A673 (cell line): Measurements from ENCODE around the gene IRGC.

Source experiments
- EZH2 ChIP-seq: fragments of 200-600 bp; sonication (generic); IDR thresholded peaks from 2 replicates; pipeline ENCODE4 v1.6.1; 2017; ENCODE audit warnings: borderline replicate concordance, low read depth, mild to moderate bottlenecking, mixed read lengths, antibody characterized with exemption, low read length; ENCODE audit not compliant: poor library complexity, severe bottlenecking
- TF ChIP-seq, protein P1 (sequence below): fragments of 300-800, 200-600 bp; sonication (generic); conservative IDR thresholded peaks from 2 replicates; pipeline ENCODE4 v1.5.1; 2017; ENCODE audit warnings: low read depth, mild to moderate bottlenecking, antibody characterized with exemption, low read length, moderate library complexity, mixed read lengths

DNA sequence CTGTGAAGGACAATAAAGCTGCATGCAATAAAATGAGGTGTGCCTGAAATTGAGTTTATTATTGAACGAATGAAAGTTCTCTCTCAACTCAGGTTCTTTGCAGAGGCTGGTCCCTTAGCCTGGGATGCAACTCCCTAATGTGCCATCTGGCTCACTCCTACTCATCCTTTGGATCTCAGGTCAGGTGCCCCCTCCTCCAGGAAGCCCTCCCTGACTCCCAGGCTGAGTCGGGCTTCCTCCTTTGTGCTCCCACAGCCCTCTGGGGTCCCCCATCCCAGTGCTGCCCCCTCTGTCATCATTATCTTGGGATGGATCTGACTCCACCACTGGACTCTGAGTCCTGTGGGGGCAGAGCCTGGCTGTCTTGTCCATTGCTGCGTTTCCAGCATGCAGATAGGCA is 2.7 kb upstream of the IRGC start:
- TF ChIP-seq, protein P1, sequence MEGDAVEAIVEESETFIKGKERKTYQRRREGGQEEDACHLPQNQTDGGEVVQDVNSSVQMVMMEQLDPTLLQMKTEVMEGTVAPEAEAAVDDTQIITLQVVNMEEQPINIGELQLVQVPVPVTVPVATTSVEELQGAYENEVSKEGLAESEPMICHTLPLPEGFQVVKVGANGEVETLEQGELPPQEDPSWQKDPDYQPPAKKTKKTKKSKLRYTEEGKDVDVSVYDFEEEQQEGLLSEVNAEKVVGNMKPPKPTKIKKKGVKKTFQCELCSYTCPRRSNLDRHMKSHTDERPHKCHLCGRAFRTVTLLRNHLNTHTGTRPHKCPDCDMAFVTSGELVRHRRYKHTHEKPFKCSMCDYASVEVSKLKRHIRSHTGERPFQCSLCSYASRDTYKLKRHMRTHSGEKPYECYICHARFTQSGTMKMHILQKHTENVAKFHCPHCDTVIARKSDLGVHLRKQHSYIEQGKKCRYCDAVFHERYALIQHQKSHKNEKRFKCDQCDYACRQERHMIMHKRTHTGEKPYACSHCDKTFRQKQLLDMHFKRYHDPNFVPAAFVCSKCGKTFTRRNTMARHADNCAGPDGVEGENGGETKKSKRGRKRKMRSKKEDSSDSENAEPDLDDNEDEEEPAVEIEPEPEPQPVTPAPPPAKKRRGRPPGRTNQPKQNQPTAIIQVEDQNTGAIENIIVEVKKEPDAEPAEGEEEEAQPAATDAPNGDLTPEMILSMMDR = no peak
- no peak for TF ChIP-seq EZH2
